Gastrocnemius medialis (tissue), 4 donors: ENCODE measurements around the gene CDH23. TPM values are rescaled to one million over a fixed set of nuclear protein-coding genes. Genes with fewer than 3 reads are reported as not detected.
A peak's percentile ranks its signal among the peaks of the same experiment; 100 is the strongest.
"Not testable (repeated sequence)": the region's sequence is repeated elsewhere in the genome, so short reads cannot be mapped to it uniquely, and the experiment has no call there.

Experiments used
- ATAC-seq, 2 donors: fragments of 150-250 bp; one replicate each; pipeline ENCODE4 v1.9.1; 2016
- DNase-seq, 2 donors: peaks; one replicate each; pipeline ENCODE4 v3.0.0-alpha.2; 2019
- H3K27ac ChIP-seq, 4 donors: fragments of 200-600 bp; sonication (generic); 1 replicate in 1 of 4; 2 replicates in 3 of 4; pipeline ENCODE4 v1.5.1; 2016 to 2018; ENCODE audit warnings: mild to moderate bottlenecking in 2 of 4, moderate library complexity in 1 of 4
- H3K27me3 ChIP-seq, 3 donors: fragments of 200-600 bp; sonication (generic) in 2 of 3; 1 replicate in 1 of 3; 2 replicates in 2 of 3; pipeline versions ENCODE4 v1.5.1 to v1.6.0; 2016 to 2019; ENCODE audit warnings: mild to moderate bottlenecking in 1 of 3, moderate library complexity in 1 of 3
- H3K36me3 ChIP-seq, 2 donors: fragments of 200-600 bp; sonication (generic) in 1 of 2; one replicate each; pipeline ENCODE4 v1.5.1; 2017 to 2018
- H3K4me1 ChIP-seq, 2 donors: fragments of 200-600 bp; sonication (generic) in 1 of 2; one replicate each; pipeline ENCODE4 v1.5.1; 2016 to 2017; ENCODE audit warnings: mild to moderate bottlenecking in 2 of 2
- H3K4me3 ChIP-seq, 4 donors: fragments of 200-600 bp; sonication (generic) in 3 of 4; 1 replicate in 1 of 4; 2 replicates in 3 of 4; pipeline ENCODE4 v1.5.1; 2016 to 2019; ENCODE audit warnings: mild to moderate bottlenecking in 2 of 4
- H3K9me3 ChIP-seq, 3 donors: fragments of 200-600 bp; sonication (generic) in 2 of 3; 1 replicate in 1 of 3; 2 replicates in 2 of 3; pipeline ENCODE4 v1.5.1; 2016 to 2019
- CTCF ChIP-seq, 5 experiments: fragments of 450-650 bp in 3 of 5; fragments of 200-600 bp in 2 of 5; sonication (generic) in 2 of 5; IDR thresholded peaks in 4 of 5; conservative IDR thresholded peaks in 1 of 5; 1 replicate in 4 of 5; 2 replicates in 1 of 5; pipeline ENCODE4 v1.5.1; 2016 to 2019; ENCODE audit warnings: antibody characterized with exemption in 5 of 5, mild to moderate bottlenecking in 3 of 5, moderate library complexity in 3 of 5
- POLR2A ChIP-seq, 2 donors: fragments of 450-650 bp; IDR thresholded peaks; one replicate each; pipeline ENCODE4 v1.6.1; 2017; ENCODE audit warnings: antibody characterized with exemption in 2 of 2, mild to moderate bottlenecking in 2 of 2, moderate library complexity in 2 of 2
- in situ Hi-C, 4 donors: fragments of 200-750 bp; cut with MboI; loops; one replicate each; pipeline versions ENCODE4 v1.15.0 to v1.8.0; 2017; ENCODE audit warnings: low sequenced_read_pairs in 4 of 4
- intact Hi-C: fragments of 100-400 bp; cut with DNase I; formaldehyde crosslinking; loops from one replicate; pipeline ENCODE4 v1.15.1; 2023; ENCODE audit warnings: low total_unique reads
- total RNA-seq, 4 donors: library from RNA; depleted of rRNA; stranded (reverse); fragments of >200 nt; gene quantifications; one replicate each; pipeline versions ENCODE4 v1.1.0 to v1.2.3, GENCODE V29; 2016

Gene CDH23
- total RNA-seq, 4 donors from 2014 or later = 0.53 to 1.8 (median 1.2) TPM

- intact Hi-C loops (no loop called here), in situ Hi-C loops (no loop called here)
- Histone ChIP-seq H3K27ac (peak overlapping the region; percentile 94 to 99 (median 97)), H3K4me3 (peak overlapping the region; percentile 89 to 97 (median 91)), H3K27me3 (no peaks in the 10 kb centered on the region), H3K36me3 (no peaks in the 10 kb centered on the region), H3K9me3 (no peaks in the 10 kb centered on the region), H3K4me1 (peaks cover 70 to 72% of the 10 kb centered on the region in 2 donors)
- no peak for ATAC-seq
- no peak for DNase-seq
- TF ChIP-seq CTCF (IDR thresholded peaks at IDR 0.05 in 4 of 5, conservative IDR thresholded peaks at IDR 0.05 in 1 of 5) (no peak), POLR2A (IDR thresholded peaks at IDR 0.05) (no peak)
Observed at GRCh38 chr10:71848325-71849275, 451.9 kb downstream of the CDH23 start.

- no peaks in the 10 kb centered on the region for H3K9me3 ChIP-seq
- in situ Hi-C loops = no loop called here
- H3K4me3 ChIP-seq = peak overlapping the region; percentile 89 to 97 (median 91)
- H3K4me1 ChIP-seq = peaks cover 61 to 63% of the 10 kb centered on the region in 2 donors
- no peak for TF ChIP-seq POLR2A (IDR thresholded peaks at IDR 0.05)
- TF ChIP-seq CTCF (IDR thresholded peaks at IDR 0.05 in 4 of 5, conservative IDR thresholded peaks at IDR 0.05 in 1 of 5) = no peak
- no peaks in the 10 kb centered on the region for H3K27me3 ChIP-seq
- intact Hi-C loops = no loop called here
- H3K36me3 ChIP-seq = no peaks in the 10 kb centered on the region
- H3K27ac ChIP-seq = peak overlapping the region; percentile 94 to 99 (median 97)
- ATAC-seq (no peak), DNase-seq (peak in 1 of 2 donors; percentile 17)
Observed at GRCh38 chr10:71849461-71849908, 452.8 kb downstream of the CDH23 start.

- intact Hi-C loops = loop anchor here (2.0 kb wide), 1 partner anchor 39 kb away; no protein-coding TSS in a partner anchor
- DNase-seq (no peak), ATAC-seq (no peak)
- Histone ChIP-seq H3K36me3 (no peaks in the 10 kb centered on the region), H3K9me3 (no peaks in the 10 kb centered on the region), H3K4me1 (peaks cover 55 to 56% of the 10 kb centered on the region in 2 donors), H3K4me3 (peak overlapping the region; percentile 89 to 97 (median 91)), H3K27ac (peak overlapping the region; percentile 94 to 99 (median 97)), H3K27me3 (no peaks in the 10 kb centered on the region)
- in situ Hi-C loops = loop anchor here in 1 of 4 donors (25.0 kb wide), 1 partner anchor 387 kb away; no protein-coding TSS in a partner anchor
- TF ChIP-seq POLR2A (IDR thresholded peaks at IDR 0.05) = no peak
- no peak for TF ChIP-seq CTCF (IDR thresholded peaks at IDR 0.05 in 4 of 5, conservative IDR thresholded peaks at IDR 0.05 in 1 of 5)
Observed at GRCh38 chr10:71850021-71850742, 453.5 kb downstream of the CDH23 start.

GRCh38 chr10:71850743-71851464 is 454.2 kb downstream of the CDH23 start, which contains the start of gene PSAP:
Gene PSAP, minus strand, starts transcription at chr10:71851251. Its CDS starts 30 bp downstream, at chr10:71851221.
- ATAC-seq (peak; percentile 88 to 89), DNase-seq (peak; percentile 98 to 99)
- Histone ChIP-seq H3K27ac (peak within 1 kb of the TSS; percentile 94 to 99 (median 97)), H3K36me3 (no peaks in the 10 kb centered on the region), H3K9me3 (no peaks in the 10 kb centered on the region), H3K27me3 (no peaks in the 10 kb centered on the region), H3K4me3 (peak within 1 kb of the TSS; percentile 89 to 97 (median 91)), H3K4me1 (peaks cover 48 to 49% of the 10 kb centered on the region in 2 donors)
- in situ Hi-C loops = loop anchor here in 1 of 4 donors (25.0 kb wide), 1 partner anchor 386 kb away; no protein-coding TSS in a partner anchor
- intact Hi-C loops = loop anchor here (2.0 kb wide), 1 partner anchor 38 kb away; no protein-coding TSS in a partner anchor
- TF ChIP-seq POLR2A (IDR thresholded peaks at IDR 0.05) = peak; percentile 100
- no peak for TF ChIP-seq CTCF (IDR thresholded peaks at IDR 0.05 in 4 of 5, conservative IDR thresholded peaks at IDR 0.05 in 1 of 5)

- intact Hi-C loops (loop anchor here (2.0 kb wide), 1 partner anchor 37 kb away; no protein-coding TSS in a partner anchor), in situ Hi-C loops (loop anchor here in 1 of 4 donors (25.0 kb wide), 1 partner anchor 386 kb away; no protein-coding TSS in a partner anchor)
- peak; percentile 7 to 23 for ATAC-seq
- H3K36me3 ChIP-seq, H3K27me3 ChIP-seq, H3K9me3 ChIP-seq: not testable (repeated sequence)
- peak overlapping the region; percentile 29 to 97 (median 91) for H3K4me3 ChIP-seq
- peak in 1 of 2 donors; percentile 74 for DNase-seq
- peak overlapping the region; percentile 94 to 99 (median 97) for H3K27ac ChIP-seq
- H3K4me1 ChIP-seq = peaks cover 41 to 42% of the 10 kb centered on the region in 2 donors
Observed at GRCh38 chr10:71851465-71852095, 454.9 kb downstream of the CDH23 start.
